ENCODE data around the gene ADAMTSL1. TPM values are rescaled to one million over a fixed set of nuclear protein-coding genes. Genes with fewer than 3 reads are reported as not detected.

Gene ADAMTSL1
- polyA plus RNA-seq, 2 of the 4 experiments (the other 2 are of a cell fraction), result 0.03 TPM; not detected in 1

GRCh38 chr9:18805386-18805785, 331.4 kb downstream of the ADAMTSL1 start:
- Histone ChIP-seq H3K4me2 (no peak overlapping the region), H3K27ac (no peak overlapping the region), H3K4me1 (no peaks in the 10 kb centered on the region), H3K4me3 (no peak overlapping the region), H3K9me3 (no peaks in the 10 kb centered on the region)
- FAIRE-seq (no peak), DNase-seq (ENCODE audit: low read depth in 1 of 2, low spot score in 1 of 2) (no peak), ATAC-seq (no peak)
- ChIA-PET CTCF (interaction anchor here (0.8 to 1.7 kb wide), 3 partner anchors 9 to 67 kb away, joined by 3 to 4 read pairs (median 4); no protein-coding TSS in a partner anchor), POLR2A (no interaction called here)
- TF ChIP-seq NFE2L2 (conservative IDR thresholded peaks at IDR 0.05; ENCODE audit: low read length) (no peak), NR3C1 (IDR thresholded peaks at IDR 0.05) (no peak), EP300 (IDR thresholded peaks at IDR 0.05) (no peak), CBX8 (IDR thresholded peaks at IDR 0.05) (no peak), SREBF2 (IDR thresholded peaks at IDR 0.05) (no peak), HOXB5 (CRISPR knock-in tag; IDR thresholded peaks at IDR 0.05) (no peak), FOSL2 (IDR thresholded peaks at IDR 0.05) (no peak), FOSL2 (CRISPR knock-in tag; IDR thresholded peaks at IDR 0.05) (no peak), ZFP36 (IDR thresholded peaks at IDR 0.05; ENCODE audit: borderline replicate concordance, partially characterized antibody) (no peak), JUN (IDR thresholded peaks at IDR 0.05) (no peak), MAZ (IDR thresholded peaks at IDR 0.05; ENCODE audit: borderline replicate concordance, low read depth, low read length) (no peak)
- 30% methylated on average over 5 of the region's 5 CpGs for WGBS (ENCODE audit: missing lambda C conversion rate)

GRCh38 chr9:18806232-18807080, 332.5 kb downstream of the ADAMTSL1 start:
- Histone ChIP-seq H3K9me3 (no peaks in the 10 kb centered on the region), H3K27ac (no peak overlapping the region), H3K4me1 (no peaks in the 10 kb centered on the region), H3K4me2 (no peak overlapping the region), H3K4me3 (no peak overlapping the region)
- ChIA-PET CTCF (interaction anchor here (1.7 kb wide), 1 partner anchor 10 kb away, joined by 4 read pairs; no protein-coding TSS in a partner anchor), POLR2A (no interaction called here)
- DNase-seq (ENCODE audit: low read depth in 1 of 2, low spot score in 1 of 2), result no peak
- FAIRE-seq, result no peak
- TF ChIP-seq ELK1 (IDR thresholded peaks at IDR 0.05; ENCODE audit: low read depth, low read length) (no peak), PHF8 (IDR thresholded peaks at IDR 0.05; ENCODE audit: borderline replicate concordance, low read depth) (no peak), EP300 (IDR thresholded peaks at IDR 0.05) (no peak), BCL3 (IDR thresholded peaks at IDR 0.05) (no peak), RNF2 (IDR thresholded peaks at IDR 0.05; ENCODE audit: borderline replicate concordance, low read depth) (no peak), FOSB (CRISPR knock-in tag; IDR thresholded peaks at IDR 0.05) (no peak), HOXB5 (CRISPR knock-in tag; IDR thresholded peaks at IDR 0.05) (no peak), RCOR1 (IDR thresholded peaks at IDR 0.05; ENCODE audit: low read depth, low read length) (no peak), REST (IDR thresholded peaks at IDR 0.05) (no peak), ZFP36 (IDR thresholded peaks at IDR 0.05; ENCODE audit: borderline replicate concordance, partially characterized antibody) (no peak), CEBPB (IDR thresholded peaks at IDR 0.05) (no peak), ESRRA (IDR thresholded peaks at IDR 0.05; ENCODE audit: borderline replicate concordance, low read length) (no peak), E2F6 (IDR thresholded peaks at IDR 0.05; ENCODE audit: borderline replicate concordance, low read depth) (no peak), USF2 (IDR thresholded peaks at IDR 0.05) (no peak), HOXA7 (CRISPR knock-in tag; IDR thresholded peaks at IDR 0.05) (no peak)
- 44% methylated on average over 6 of the region's 6 CpGs for WGBS (ENCODE audit: missing lambda C conversion rate)
- ATAC-seq, result no peak
